Calu3 (cell line): Measurements from ENCODE around the gene DENND5B. TPM values are rescaled to one million over a fixed set of nuclear protein-coding genes. Genes with fewer than 3 reads are reported as not detected.

ENCODE experiments used
- BruUV-seq: library from RNA; stranded (reverse); fragments of 400-500 nt; replicated peaks from 2 replicates; lab custom pipeline; 2021; lab: Mats Ljungman, UMichigan
- CTCF ChIA-PET: fragments of 300-600 bp; sonication (Branson Sonifier 250); formaldehyde crosslinking; loops from one replicate; lab custom pipeline; 2022; ENCODE audit warnings: antibody characterized with exemption; lab: Charles Lee
- DNase-seq: peaks from one replicate; pipeline ENCODE4 v3.0.0; 2022
- H3K27ac Mint-ChIP-seq: one replicate; pipeline ENCODE4 v1.8.0; 2022; ENCODE audit warnings: mixed read lengths; ENCODE audit not compliant: unreplicated experiment
- H3K27me3 Mint-ChIP-seq: one replicate; pipeline ENCODE4 v1.8.0; 2022; ENCODE audit warnings: mixed read lengths; ENCODE audit not compliant: unreplicated experiment
- H3K36me3 Mint-ChIP-seq: one replicate; pipeline ENCODE4 v1.8.0; 2022; ENCODE audit warnings: mild to moderate bottlenecking, moderate library complexity, mixed read lengths; ENCODE audit not compliant: insufficient read depth, unreplicated experiment
- H3K4me1 Mint-ChIP-seq: one replicate; pipeline ENCODE4 v1.8.0; 2022; ENCODE audit warnings: mild to moderate bottlenecking, low read depth, mixed read lengths; ENCODE audit not compliant: unreplicated experiment
- H3K4me3 Mint-ChIP-seq: one replicate; pipeline ENCODE4 v1.8.0; 2022; ENCODE audit warnings: mild to moderate bottlenecking, low read depth, moderate library complexity, mixed read lengths; ENCODE audit not compliant: unreplicated experiment
- H3K9me3 Mint-ChIP-seq: one replicate; pipeline ENCODE4 v1.8.0; 2022; ENCODE audit warnings: low read depth, mixed read lengths; ENCODE audit not compliant: unreplicated experiment
- CTCF ChIP-seq: fragments of 200-600 bp; IDR thresholded peaks from one replicate; pipeline ENCODE4 v1.8.0; 2022; ENCODE audit warnings: antibody characterized with exemption; ENCODE audit not compliant: unreplicated experiment
- intact Hi-C: fragments of 100-400 bp; cut with micrococcal nuclease; formaldehyde crosslinking; loops from one replicate; pipeline ENCODE4 v1.10.0; 2022; ENCODE audit not compliant: unreplicated experiment
- total RNA-seq: library from RNA; stranded (reverse); gene quantifications from 2 replicates; pipeline ENCODE4 v1.2.3, GENCODE V29; 2022

DENND5B gene
- total RNA-seq, 1 experiment from 2014 or later, result 10.2 TPM

DNA sequence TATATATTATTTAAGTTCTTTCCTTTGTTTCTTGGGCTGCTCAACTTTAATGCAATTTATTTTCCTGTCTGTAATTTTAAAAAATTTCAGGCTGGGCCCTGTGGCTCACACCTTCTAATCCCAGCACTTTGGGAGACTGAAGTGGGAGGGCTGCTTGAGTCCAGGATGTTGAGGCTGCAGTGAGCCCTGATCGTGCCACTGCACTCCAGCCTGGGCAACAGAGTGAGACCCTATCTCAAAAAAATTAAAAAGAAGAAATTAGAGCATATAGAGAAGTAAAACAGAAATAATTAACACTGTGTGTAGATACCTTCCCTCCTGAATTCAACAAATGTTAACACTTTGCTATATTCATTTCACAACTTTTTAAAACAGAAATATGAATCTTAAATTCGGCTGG lies 74.2 kb downstream of the DENND5B start:
- no peaks in the 10 kb centered on the region for H3K36me3 Mint-ChIP-seq
- H3K4me3 Mint-ChIP-seq, result no peak overlapping the region
- DNase-seq, result no peak
- H3K27me3 Mint-ChIP-seq, result no peaks in the 10 kb centered on the region
- no TSS peak for BruUV-seq
- intact Hi-C loops, result loop anchor here (10.0 kb wide), 1 partner anchor 68 kb away; no protein-coding TSS in a partner anchor
- peaks cover 28% of the 10 kb centered on the region for H3K4me1 Mint-ChIP-seq
- no peaks in the 10 kb centered on the region for H3K9me3 Mint-ChIP-seq
- CTCF ChIA-PET, result interaction anchor here (0.6 kb wide), 1 partner anchor 349 kb away, joined by 4 read pairs; no protein-coding TSS in a partner anchor
- no peak overlapping the region for H3K27ac Mint-ChIP-seq
- TF ChIP-seq CTCF, result no peak

DNA sequence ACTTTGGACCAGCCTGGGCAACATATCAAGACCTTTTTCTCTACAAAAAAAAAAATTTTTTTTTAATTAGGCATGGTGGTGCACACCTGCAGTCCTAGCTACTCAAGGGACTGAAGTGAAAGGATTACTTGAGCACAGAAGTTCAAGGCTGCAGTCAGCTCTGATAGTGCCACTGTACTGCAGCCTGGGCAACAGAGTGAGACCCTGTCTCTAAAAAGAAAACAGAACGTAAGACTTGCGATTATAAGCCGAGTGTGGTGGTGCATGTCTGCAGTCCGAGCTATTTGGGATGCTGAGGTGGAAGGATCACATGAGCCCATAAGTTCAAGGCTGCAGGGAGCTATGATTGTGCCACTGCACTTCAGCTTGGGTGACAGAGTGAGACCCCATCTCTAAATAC lies 76.0 kb downstream of the DENND5B start:
- no peak for TF ChIP-seq CTCF
- Mint-ChIP-seq H3K4me1 (peaks cover 23% of the 10 kb centered on the region), H3K27me3 (no peaks in the 10 kb centered on the region), H3K9me3 (no peaks in the 10 kb centered on the region), H3K4me3 (no peak overlapping the region), H3K36me3 (no peaks in the 10 kb centered on the region), H3K27ac (no peak overlapping the region)
- intact Hi-C loops, result loop anchor here (10.0 kb wide), 1 partner anchor 70 kb away; no protein-coding TSS in a partner anchor
- no TSS peak for BruUV-seq
- CTCF ChIA-PET, result interaction anchor here (0.6 kb wide), 1 partner anchor 138 kb away, joined by 5 read pairs; no protein-coding TSS in a partner anchor
- DNase-seq, result no peak

- Mint-ChIP-seq H3K4me3 (no peak overlapping the region), H3K4me1 (no peaks in the 10 kb centered on the region), H3K36me3 (no peaks in the 10 kb centered on the region), H3K27ac (no peak overlapping the region), H3K9me3 (no peaks in the 10 kb centered on the region), H3K27me3 (no peaks in the 10 kb centered on the region)
- BruUV-seq, result no TSS peak
- no peak for DNase-seq
- intact Hi-C loops, result loop anchor here (10.0 kb wide), 1 partner anchor 75 kb away; no protein-coding TSS in a partner anchor
- CTCF ChIA-PET, result no interaction called here
- no peak for TF ChIP-seq CTCF
Observed at GRCh38 chr12:31510034-31510433, 80.9 kb downstream of the DENND5B start.

DNA sequence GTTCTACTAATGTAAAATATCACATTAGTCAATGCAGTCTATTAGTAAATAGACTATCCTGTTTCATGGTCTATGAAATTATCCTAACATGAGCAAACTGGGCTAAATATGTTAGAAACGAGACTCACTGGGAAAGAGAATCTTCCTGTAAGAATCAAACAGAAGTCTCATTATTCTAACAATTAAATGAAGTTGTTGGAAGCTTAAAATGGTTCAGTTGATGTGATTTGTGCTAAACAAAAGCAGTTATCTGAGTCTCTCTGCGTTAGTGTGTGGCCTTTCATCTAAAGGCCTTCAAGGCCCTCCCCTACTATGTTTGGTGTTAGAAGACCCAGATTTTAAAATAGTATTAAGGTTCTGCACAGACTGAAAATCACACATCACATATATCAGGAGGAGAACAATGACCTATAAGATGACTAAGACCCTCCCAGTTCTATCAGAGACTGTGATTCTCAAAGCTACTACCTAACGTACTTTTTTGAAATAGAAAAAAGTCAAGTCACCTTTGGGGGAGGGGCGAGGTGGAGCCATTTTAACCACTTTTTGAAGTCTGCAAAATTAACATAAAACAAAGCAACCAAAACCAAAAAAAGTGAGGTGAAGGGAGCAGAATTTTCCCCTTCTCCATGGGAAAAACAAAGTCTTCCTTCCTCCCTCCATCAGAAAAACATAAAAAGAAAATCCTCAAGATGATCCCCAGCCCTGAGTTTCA lies 82.3 kb downstream of the DENND5B start:
- no TSS peak for BruUV-seq

More for the DNA sequence above, 82.3 kb downstream of the DENND5B start:
- DNase-seq, result no peak
- intact Hi-C loops, result no loop called here
- Mint-ChIP-seq H3K27me3 (no peaks in the 10 kb centered on the region), H3K9me3 (no peaks in the 10 kb centered on the region), H3K27ac (no peak overlapping the region), H3K36me3 (no peaks in the 10 kb centered on the region), H3K4me3 (no peak overlapping the region), H3K4me1 (peaks cover 5% of the 10 kb centered on the region)
- CTCF ChIA-PET, result no interaction called here
- TF ChIP-seq CTCF, result no peak
